Hepatic stellate cell (primary cell): Measurements from ENCODE around the gene ARHGEF28.

Experiments used
- DNase-seq: peaks from one replicate; pipeline ENCODE4 v3.0.0; 2011; ENCODE audit warnings: low spot score

Gene ARHGEF28

DNA sequence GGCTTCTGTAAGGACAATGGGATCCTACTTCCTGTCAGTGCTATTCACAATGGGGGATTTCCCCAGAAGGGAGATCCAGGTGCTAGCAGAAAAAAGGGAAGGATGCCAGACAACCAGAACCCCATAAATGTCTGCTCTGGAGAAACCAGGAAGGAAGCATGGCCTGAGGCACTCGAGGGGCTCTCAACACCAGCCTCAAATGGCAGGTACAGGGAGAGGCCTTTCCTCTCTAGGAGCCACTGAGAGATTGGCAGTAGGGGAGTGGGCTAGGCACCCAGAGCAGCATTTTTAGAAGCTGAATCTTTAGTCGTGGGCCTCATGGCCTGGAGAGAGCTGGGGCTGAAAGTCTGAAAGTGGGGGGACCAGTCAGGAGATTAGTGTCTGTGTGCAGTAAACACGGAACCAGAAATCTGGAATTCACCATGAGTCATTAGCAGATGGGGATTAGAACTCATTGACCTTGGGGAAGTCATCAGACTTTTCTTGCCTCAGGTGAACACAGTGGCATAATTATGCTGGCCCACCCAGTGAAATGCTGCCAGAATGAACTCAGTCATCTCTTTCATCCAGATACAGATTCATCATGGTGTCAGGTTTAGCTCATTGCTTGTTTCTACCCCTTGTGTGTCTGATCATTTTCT lies 28.3 kb downstream of the ARHGEF28 start:
- DNase-seq, result no peak

DNA sequence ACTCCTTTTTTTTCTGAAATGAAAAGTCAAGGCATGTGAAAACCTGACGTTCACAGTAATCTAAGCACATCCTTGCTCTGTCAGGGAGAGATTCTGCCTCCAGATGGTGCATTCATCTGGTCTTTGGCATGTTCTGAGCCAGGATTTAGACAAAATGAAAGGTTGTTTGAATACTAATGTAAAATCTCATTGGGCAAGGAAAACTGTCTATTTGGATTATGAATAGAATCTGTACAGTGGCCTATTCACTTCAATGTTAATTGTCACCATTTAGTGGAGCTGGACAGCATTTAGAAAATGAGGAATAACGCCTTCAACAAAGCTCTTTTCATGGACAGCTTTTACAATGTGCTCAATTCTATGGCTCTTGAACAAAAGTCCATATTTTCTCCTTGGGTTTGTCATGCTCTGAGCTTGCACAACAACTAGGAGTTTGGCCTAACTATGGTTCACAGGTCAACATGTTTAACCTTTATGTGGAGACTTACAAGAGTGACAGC lies 28.9 kb downstream of the ARHGEF28 start:
- DNase-seq, result no peak

DNA sequence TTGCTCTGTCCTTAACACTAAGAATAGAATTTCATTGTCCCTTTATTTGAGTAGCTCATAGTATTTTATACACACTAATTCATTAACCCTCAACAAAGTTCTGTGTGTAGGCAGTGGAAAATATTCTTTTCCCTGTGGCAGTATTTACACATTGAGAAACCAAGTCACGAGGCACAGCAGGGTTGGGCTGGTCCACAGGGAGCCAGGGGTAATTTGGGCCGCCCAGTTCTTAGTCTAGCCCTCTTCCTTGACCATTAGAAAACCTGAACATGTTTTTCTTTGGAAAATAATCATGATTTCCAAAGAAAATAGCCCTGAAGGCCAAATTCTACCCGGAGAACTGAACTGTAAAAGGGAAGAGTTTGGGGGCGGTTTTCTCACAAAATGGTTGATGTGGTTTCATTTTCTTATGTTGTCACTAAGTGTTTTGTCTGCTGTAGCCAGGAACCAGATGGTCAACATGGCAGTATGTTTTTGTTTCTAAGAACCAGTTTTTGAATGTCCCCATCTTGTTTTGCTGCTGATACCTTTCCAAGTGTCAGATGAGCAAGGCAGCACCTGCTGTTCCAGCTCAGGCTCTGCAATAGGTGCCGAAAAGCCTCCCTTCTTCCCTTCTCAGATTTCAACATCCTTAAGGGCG lies 29.6 kb downstream of the ARHGEF28 start:
- no peak for DNase-seq

DNA sequence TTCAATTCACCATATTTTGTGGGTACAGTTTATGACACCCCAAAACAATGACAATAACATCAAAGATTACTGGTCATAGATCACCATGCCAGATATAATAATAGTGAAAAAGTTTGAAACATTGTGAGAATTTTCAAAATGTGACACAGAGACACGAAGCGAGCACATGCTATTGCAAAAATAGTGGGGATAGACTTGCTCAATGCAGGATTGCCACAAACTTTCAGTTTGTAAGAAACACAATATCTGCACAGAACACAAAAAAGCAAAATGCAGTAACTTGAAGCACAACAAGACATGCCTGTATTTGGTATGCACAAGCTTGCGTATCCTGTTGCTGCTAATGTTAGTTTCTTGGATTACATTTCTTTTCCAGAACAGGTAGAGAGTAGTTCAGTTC lies 35.8 kb downstream of the ARHGEF28 start:
- no peak for DNase-seq

DNA sequence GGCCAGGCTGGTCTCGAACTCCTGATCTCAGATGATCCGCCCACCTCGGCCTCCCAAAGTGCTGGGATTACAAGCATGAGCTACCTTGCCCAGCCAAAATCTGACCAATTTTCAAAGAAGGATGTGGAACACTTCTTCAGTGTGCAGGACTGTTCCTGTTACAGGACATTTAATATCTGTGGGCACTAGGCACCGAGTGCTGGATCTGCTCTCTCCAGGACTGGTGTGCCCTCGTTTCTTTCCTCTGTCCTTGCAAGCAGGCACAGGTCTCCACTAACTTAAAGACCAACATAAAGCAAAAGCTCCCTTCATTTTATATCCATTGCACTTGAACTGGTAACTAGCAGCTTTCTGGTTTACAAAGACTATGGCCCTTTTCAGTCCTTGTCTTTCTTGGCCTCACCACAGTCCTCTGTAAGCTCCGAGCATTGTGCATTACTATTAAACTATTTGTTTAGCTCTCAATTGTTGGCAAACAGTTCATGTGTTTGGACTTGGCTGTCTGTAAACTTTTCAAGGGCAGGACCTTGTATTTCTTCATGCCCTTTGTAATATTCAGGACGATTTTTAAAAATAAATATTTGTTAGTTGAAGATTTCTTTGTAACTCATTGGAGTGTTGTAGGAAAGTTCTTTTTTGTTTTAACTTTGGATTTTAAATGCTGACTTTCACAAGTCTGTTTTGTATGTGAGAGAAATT lies 37.3 kb downstream of the ARHGEF28 start:
- no peak for DNase-seq

DNA sequence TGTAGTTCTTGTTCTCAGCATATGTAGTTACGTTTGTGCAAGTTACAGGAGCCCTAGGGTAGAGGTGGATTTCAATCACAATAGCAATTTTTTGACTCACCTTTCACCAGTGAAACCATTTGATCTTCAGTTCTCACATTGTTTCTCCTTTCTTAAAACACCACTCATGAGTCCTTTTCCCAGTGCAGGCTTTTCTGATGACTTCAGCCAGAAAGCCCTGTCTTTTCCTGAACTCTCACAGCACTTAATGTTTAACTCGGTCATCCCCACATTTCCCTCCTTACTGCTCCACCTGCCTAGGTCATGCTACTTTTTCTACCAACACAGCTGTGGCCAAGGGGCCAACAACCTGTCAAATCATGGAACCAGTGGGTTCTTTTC lies 37.9 kb downstream of the ARHGEF28 start:
- DNase-seq, result no peak

DNA sequence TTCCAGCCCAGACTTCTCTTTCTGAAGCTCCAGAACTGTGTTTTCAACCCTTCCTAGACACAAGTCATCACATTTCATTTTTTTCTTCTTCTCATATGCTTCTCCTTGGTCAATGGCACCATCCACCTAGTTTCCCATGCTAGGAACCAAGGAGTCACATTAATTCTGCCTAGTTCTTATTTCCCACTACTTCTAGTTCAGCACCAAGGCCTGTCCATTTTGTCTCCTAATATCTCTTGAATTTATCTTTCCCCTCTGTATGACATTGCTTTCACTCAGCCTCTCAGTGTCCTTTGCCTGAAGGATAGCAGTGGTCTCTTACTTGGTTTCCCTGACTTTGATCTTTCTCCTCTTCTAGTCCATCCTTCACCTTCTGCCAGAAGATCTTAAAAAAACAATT lies 38.8 kb downstream of the ARHGEF28 start:
- DNase-seq, result no peak

DNA sequence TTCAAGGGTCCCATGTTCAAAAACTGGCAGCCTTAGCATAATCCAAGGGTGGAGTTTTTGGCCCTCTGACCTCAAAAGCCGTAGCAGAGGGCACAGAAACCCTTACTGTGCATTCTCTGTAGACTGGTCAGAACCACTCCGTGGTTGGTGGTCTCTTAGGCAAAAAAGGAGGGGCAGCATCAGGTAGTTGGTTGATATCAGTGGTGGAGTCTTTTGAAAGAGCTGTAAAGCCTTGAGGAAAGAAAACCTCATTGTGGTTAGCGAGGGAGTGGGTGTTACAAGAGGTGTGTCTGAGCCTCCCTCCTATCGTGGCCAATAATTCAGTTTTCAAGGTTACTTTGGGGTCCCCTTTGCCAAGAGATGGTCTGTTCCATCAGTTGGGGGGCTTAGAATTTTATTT lies 40.9 kb downstream of the ARHGEF28 start:
- no peak for DNase-seq

DNA sequence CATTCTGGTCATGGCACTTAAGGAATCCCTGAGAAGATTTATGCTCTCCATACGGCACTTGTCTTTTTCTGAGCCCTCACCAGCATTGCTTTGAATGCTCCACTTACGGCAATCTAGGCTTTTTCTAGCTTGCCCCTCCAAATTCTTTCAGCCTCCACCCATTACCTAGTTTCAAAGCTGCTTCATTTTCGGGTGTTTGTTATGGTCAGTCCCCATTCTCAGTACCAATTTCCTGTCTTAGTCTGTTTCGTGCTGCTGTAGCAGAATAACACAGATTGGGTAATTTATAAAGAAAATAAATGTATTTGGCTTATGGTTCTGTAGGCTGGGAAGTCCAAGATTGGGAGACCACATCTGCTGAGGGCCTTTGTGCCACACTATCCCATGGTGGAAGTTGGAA lies 42.0 kb downstream of the ARHGEF28 start:
- no peak for DNase-seq

DNA sequence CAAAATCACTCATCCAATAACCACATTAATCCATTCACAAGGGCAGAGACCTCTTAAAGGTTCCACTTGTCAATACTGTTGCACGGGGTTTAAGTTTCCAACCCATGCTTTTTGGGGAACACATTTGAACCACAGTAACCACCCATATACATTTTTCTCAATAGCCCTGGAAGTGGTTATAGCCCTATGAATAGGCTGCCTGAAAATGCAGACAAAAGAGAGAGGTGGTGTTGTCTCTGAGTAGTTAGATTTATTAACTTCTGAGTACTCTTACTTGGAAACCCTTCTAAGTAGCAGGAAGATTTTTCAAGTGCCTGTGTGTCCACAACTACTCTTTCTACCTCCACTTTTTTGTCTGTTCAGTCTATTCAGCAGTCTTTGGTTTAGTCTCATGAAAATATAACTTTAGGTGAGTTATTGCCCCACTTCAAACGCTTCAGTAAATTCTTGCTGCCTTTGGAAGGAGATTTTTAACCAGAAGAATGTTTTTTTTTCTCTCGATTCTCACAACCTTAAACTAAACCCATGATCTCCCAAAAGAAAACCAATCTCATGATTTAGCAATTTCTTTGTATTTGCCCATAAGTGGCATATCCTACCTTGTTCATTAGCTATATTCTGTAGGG lies 42.6 kb downstream of the ARHGEF28 start:
- DNase-seq, result no peak

DNA sequence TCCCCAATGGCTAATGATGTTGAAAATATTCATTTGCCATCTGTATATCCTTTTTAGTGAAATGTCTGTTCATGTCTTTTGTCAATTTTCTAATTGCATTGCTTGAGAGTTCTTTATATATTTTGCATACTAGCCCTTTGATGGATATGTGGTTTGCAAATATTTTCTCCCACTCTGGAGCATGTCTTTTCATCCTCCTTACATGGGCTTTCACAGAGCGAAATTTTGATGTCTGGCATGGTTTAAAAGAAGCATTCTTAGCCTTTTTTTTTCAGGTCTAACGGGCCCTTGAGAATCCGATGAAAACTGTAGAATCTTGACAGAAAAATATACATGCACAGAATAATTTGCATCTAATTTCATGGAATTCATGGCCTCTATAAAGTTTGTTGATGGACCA lies 44.7 kb downstream of the ARHGEF28 start:
- no peak for DNase-seq

DNA sequence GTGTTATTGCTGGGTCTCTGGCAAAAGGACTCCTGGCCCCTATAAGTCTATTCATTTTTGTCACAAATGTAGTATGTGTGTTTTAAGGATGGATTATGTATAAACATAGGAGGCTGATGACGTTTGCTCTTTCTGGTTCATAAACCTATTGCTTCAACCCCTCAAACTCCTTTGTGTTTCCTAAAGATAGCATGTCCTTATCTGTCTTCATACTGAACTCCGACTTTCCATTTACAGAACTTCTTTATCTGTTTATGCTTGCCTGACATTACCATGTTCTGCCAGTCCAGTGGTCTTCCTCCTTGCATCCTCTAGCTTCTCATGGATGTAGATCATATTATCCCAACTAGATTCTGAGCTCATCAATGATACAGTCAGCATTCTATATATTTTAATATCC lies 46.1 kb downstream of the ARHGEF28 start:
- DNase-seq, result no peak

DNA sequence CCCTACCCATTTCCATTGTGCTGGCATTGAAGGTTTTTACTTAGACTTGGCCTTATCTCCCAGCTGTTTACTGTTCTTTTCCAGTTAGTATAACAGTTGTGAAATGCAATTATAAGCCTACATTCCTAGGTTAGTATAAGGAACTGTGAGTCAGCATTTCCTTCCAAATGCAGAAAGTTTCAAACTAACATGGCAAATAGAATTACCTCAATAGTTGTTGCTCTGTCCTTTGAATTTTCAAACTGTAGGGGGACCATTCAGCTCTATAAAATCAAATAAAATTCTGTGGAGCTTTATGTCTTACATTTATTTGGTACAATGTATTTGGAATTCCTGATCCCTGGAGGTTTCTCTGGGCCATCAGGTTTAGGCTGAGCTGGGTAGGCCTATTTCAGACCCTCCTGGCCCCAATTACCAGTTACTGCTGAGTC lies 47.2 kb downstream of the ARHGEF28 start:
- DNase-seq, result peak; percentile 37

DNA sequence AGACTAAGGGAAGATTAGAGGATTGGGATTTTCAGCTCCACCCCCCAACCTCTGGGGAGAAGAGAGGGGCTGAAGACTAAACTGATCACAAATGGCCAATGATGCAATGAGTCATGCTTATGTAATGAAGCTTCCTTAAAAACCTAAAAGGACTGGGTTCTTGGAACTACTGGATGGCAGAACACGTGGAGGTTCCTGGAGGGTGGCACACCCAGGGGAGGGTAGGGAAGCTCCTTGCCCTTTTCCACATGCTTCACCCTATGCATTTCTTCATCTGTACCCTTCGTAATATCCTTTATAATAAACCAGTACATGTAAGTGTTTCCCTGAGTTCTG lies 48.6 kb downstream of the ARHGEF28 start:
- DNase-seq, result no peak

DNA sequence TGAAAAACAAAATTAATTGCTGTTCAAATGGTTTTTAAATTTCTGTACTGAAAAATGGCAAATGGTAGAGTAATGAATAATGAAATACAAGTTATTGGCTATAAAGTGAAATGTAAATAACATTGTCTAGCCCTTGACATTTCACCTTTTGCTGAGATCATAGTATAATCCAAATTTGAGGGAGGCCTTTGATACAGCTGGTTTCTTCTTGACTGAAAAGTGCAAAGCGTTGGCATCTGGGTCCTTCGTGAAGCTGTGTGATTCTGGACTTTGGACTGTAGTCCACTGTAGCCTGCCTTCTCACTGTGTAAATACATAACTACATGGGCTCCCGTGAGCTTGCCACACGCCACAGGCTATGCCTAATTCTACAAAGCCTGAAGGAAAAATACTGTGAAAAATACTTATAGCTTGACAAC lies 52.3 kb downstream of the ARHGEF28 start:
- DNase-seq, result no peak

DNA sequence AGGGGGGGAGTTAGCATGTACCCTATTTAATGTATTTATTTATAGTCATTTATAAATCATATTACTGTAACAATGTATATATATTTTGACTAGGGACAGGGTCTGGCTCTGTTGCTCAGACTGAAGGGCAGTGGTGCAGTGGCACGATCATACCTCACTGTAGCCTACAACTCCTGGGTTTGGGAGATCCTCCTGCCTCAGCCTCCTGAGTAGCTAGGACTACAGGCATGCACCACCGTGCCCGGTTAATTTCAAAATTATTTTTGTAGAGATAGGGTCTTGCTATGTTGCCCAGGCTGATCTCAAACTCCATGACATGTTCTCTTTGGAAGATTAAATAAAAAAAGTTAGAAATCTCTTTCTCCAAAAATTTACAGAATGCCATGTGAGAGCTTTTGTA lies 52.8 kb downstream of the ARHGEF28 start:
- no peak for DNase-seq

DNA sequence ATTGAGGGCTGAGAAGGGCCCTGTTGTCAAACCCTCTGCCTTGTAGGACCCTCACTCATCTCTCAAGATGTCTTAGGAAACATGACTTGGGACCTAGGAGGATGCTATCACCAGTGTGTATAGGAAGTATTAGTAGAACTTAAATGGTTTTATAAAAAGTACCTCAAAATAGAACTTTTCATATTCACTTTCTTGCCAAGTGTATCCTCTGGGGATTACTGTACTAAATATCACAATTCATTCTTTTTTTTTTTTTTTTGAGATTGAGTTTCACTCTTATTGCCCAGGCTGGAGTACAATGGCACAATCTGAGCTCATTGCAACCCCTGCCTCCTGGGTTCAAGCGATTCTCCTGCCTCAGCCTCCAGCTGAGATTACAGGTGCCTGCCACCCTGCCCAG lies 56.2 kb downstream of the ARHGEF28 start:
- DNase-seq, result no peak

DNA sequence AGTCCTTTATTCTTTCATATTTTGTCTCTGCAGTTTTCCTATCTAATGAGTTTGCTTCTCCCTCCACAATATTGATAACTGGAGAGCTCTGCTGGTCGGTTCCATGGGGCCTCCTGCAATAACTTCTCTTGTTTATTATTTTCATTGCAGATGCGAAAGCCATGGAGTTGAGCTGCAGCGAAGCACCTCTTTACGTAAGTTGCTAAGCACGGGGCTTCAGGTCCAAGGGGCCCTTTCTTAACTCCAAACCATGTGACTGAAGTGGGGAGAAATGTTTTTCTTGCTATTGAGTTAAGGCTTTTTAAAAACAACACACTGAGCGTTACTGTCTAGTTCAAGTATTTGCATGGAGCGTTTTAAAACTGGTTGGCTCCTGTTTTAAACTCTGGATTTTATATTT lies 58.7 kb downstream of the ARHGEF28 start:
- DNase-seq, result no peak

DNA sequence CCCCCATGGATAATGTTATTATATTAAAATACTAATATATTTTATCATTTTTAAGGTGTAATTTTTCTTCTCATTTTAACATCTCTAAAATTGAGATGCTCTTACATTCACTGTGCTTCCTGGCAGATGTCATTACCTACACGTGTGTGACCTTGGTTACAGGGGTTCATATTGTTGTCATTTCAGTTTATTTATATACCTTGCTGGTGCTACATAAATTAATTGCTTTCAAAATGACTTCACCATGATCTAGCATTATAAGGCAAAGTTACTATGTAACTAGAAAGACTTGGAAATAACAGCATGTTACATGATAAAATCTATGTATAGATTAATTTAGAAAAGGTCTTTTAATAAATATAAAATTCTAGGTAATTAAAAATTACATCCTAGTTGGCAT lies 60.9 kb downstream of the ARHGEF28 start:
- DNase-seq, result no peak

DNA sequence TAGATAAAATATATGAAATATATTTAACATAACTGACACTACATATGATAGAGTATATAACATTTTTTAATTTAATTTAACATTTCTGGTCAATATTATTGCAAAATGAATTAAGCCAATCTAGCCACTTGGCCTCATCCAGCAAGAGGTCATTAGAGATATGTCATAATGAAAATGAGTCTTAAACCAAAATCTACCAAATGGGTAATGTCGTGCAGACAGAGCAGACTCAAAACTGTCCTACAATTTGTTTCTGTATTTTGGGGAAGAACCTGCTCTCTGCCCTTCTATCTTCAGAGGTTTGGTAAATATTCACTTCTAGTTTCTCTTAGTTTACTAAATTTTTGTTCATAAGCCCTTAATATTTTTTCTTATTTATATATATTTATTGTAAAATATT lies 61.4 kb downstream of the ARHGEF28 start:
- DNase-seq, result no peak

DNA sequence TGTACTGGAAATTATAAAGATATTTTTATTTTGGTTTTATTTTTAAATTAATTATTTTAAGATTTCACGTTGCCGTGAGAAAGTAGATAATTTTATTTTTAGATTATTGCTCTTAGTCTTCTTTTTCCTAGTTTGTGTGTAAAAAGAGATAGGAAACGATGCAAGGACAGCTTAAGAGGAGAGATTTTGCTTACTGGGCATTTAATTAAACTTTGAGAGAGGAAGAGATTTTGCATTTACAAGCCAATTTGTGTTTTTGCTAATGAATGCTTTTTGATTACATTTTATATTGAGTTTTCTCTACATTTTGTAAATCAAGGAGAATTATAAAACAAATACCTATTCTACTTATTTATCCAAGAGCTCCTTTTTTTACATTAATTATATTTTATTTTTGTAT lies 64.0 kb downstream of the ARHGEF28 start:
- no peak for DNase-seq

DNA sequence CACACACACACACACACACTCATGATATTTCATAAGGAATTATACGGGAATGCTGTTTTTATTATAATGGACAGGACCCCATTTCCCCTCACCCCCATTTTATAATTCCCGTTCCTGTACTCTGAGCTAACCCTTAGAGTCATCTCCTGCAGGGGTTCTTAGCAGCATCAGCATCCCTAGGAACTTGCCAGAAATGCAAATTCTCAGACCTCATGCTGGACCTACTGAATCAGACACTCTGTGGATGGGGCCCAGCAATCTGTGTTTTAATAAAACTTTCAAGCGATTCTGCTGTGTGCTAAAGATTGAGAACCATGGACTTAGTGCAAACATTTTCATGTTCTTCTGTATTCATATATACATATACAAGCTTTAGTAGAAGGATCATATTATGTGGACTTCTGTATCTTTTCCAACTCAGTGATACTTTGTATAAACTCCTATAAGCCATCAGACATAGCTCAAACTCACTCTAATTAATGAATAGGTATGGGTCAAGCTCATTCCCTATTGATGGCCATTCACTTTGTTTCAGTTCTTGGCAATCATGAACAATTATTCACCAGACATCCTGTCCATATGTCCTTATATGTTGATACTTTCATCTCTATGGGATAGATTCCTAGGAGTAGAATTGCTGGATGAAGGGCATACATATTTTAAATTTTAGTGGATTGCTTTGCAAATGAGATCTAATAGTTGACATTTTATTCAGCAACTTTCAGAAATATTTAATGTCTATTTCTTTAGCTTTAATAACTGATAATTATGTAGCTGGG lies 65.5 kb downstream of the ARHGEF28 start:
- no peak for DNase-seq
